NCI-H69 (cell line): Measurements from ENCODE around the gene CPN1.

Experiments
- DNase-seq: peaks from one replicate; lab custom pipeline; 2025; lab: John Stamatoyannopoulos, UW

Gene CPN1

DNA sequence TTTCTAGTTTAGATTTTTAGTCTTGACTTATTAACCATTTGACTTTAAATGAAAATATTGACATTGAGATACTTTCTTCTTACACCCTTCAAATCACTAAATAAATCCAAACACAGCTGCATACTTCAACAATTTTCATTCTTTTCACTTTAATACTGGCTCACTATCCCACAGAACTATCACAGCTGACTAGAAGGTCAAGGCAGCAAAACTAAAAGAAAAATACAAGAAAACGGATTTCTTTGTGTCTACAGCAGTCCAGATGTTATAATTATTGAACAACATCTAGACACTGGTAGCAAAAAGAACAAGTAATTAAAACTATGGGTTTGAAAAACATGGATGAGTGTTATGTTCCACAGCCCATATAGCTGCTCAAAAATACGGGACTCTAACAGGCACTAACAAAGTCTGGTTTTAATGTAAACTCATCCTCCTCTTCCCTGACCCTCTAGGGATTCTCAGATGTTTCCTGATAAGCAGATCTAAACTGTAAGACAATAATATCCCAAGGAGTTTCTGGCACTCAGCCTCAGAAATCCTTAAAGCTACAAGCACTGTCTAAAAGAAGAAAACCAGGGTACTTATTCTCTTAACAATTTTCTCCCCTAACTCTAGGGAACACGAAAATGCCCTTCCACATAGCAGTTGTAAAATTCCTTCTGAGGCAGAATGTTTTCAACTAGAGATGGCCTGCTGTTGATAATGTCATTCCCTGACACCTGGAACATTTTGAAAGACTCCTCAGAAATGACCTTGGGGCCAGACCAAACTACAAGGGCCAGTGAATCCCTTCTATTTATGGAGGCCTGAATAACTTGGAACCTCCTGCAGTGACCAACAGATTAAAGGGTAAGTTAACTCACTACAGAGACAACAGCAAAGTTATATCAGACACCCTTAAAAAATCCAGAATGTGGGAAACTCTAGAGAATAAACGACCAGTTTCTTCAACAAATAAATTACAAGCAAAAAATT lies 84.7 kb downstream of the CPN1 start:
- DNase-seq: no peak

DNA sequence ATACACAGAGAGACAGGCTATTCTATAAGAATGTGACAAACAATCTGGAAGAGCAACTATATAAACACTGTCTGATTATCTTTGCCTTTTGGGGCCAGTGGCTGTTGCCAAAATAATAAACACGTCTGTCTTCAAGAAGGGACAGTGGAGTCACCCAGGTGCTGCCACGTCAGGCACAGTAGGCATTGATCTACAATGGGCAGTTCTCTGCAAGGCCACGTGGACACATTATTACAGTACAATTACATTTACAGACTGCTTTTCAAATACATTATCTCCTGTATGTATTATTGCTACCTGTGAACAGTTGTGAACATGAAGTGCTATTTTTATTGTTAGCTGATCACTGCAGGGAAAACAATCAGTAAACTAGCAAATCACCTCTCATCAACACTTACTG lies 86.0 kb downstream of the CPN1 start:
- DNase-seq: no peak

DNA sequence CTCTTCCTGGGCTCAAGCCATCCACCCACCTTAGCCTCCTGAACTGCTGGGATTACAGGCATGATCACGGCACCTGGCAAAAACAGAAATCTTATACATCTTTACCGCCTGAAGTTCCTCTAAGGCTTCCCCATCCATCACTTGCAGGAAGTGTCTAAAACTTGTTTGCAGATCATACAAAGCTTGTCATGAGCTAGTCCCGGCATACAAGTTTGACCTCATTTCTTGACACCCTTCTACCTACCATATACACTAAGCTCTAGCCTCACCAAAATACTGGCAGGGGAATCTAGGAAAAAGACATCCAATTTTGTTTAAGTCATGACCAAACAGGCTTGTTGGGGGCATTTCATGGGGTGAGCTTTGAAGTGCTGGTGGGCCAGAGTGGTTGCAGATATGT lies 86.4 kb downstream of the CPN1 start:
- DNase-seq: no peak

DNA sequence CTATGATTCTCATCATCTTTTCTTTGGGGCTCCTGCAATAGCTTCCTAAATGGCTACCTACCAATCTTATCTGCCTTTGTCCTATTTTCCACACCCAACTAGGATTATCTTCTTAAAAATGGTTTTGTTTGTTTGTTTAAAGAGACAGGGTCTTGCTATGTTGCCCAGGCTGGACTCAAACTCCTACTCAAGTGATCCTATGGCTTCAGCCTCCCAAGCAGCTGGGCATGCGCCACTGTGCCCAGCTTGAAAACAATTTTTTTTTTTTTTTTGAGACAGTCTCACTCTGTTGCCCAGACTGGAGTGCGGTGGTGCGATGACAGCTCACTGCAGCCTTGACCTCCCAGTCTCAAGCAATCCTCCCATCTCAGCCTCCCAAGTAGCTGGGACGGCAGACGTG lies 86.9 kb downstream of the CPN1 start:
- no peak for DNase-seq

DNA sequence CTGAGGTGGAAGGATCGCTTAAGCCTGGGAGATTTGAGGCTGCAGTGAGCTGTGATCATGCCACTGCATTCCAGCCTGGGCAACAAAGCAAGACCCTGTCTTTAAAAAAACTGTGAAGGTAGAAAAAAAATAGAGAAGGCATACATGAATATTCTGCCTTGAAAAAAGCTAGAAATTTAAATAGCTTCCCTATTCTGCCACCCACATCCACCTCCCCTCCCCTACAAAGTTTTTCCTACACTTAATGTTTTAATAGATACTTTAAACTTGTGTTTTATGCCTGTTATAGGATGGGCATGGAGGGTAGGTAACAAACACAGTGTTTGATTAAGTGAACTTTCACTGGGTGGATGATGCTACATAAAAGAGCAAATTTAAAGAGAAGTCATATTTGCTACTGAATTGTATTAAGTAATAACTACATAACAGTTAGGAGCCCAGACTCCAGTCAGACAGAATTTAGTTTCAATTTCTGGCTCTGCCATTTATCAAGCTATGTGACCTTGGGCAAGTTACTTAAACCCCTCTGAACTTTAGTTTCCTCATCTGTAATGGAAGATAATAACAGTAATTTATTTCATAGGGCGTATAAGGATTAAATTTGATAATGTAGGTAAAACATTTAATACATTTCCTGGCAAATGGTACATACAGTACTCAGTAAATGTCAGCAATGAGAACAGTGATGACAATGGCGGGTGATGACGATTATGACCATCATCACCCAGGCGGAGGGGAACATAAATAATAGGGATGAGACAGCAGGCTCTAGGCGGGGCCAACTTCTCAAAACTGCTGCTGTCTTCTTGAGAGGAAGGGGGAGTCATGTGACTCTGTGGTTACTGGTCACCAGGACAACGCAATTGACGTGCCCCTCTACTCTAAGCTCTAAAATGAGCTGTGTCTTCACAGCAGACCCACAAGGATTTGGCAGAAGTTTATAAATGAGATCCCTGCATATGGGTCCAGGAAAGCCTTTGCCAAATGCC lies 87.7 kb downstream of the CPN1 start:
- peak; percentile 18 for DNase-seq
